ENCODE results near the gene ACSL5.

ACSL5 gene

DNA sequence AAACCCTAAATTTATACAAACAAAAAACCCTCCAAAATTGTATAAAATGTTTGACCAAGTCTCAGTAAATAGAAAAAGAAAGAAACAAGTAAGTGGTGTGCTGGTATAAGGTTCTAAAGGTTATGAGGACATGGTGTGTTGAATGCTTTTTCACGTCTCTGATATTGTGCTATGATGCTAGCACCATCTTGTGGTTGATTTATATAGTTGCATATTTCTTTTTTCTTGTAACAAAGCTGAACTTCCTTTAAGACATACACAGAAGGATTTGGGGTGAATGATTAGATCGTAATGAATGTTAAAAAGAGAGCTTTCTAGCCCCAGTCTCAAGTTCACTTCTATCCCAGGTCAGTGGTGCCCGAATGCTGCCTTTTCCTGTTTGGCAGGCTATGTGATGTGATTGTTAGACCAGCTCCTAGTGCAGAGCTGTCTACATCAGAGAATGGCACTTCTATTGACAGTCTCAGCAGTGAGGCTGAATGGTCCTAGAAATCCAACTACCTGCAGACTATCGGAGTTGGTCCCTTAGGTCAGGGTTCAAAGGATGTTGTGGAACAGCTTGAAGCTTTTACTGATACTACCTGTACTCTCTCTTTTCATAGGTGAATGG, 98.1 kb downstream of the ACSL5 start:
- DNase-seq = peak in 1 of 2 donors; percentile 53

DNA sequence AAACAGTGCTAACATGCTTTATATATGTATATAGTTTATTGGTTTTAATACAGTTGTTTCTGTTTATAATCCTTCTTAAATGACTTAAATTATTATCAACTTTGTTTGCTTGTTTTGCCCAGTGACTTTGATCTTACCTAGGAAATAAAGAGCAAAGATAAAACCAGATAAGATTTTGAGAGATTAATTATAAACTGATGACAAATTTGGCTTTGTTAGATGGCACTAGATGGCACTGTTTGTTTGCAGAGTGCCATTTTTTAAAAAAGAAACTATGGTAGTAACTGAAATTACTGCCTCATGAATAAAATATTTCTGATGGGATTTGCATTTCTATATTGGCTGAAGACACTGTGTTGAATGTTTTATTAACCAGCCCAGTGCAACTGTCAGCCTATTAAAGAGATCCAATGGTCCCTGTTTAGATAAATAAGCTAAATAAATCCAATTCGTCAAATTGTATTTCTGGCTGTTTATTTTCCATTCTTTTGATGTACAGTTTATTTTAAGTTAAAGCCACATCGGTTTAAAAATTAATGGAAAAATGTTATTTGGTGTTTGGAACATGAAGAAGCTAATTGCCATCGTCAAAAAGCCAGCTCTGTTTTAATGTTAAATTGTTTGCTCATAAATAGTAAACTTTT, 101.8 kb downstream of the ACSL5 start:
- DNase-seq = no peak

Measured in bone marrow (tissue), 2 donors.